Naive thymus-derived CD4-positive, alpha-beta T cell (primary cell): ENCODE results near the gene KDM6A. TPM values are rescaled to one million over a fixed set of nuclear protein-coding genes. Genes with fewer than 3 reads are reported as not detected.
A peak's percentile ranks its signal among the peaks of the same experiment; 100 is the strongest.

Source experiments
- ATAC-seq: fragments of 150-1000 bp; cut with Tn5 transposase; 2 replicates; pipeline ENCODE4 v1.10.0; 2021; ENCODE audit warnings: mild to moderate bottlenecking, moderate library complexity
- CTCF ChIA-PET: fragments of 350-600 bp; sonication (Branson Sonifier 250); formaldehyde crosslinking; loops from one replicate; lab custom pipeline; 2021; ENCODE audit warnings: antibody characterized with exemption; lab: Charles Lee
- POLR2A ChIA-PET: fragments of 350-600 bp; sonication (Branson Sonifier 250); formaldehyde crosslinking; loops from one replicate; lab custom pipeline; 2021; ENCODE audit warnings: antibody characterized with exemption, inconsistent platforms; lab: Charles Lee
- DNase-seq, 9 donors: peaks; one replicate each; pipeline versions ENCODE4 v3.0.0 to v3.0.0-alpha.2; 2020 to 2022; ENCODE audit warnings: mixed read lengths in 1 of 9
- H3K27ac ChIP-seq: one replicate; pipeline ENCODE4 v1.7.0; 2013; ENCODE audit warnings: mild to moderate bottlenecking, low read depth, low read length, moderate library complexity
- H3K27me3 ChIP-seq, 2 donors: one replicate each; pipeline ENCODE4 v1.7.0; 2013; ENCODE audit warnings: low read length in 2 of 2, mild to moderate bottlenecking in 2 of 2, moderate library complexity in 2 of 2; ENCODE audit not compliant: control insufficient read depth in 2 of 2, insufficient read depth in 2 of 2
- H3K36me3 ChIP-seq, 3 experiments: 1 replicate in 2 of 3; 2 replicates in 1 of 3; pipeline ENCODE4 v1.7.0; 2013; ENCODE audit warnings: low read length in 3 of 3, mild to moderate bottlenecking in 3 of 3, moderate library complexity in 1 of 3; ENCODE audit not compliant: insufficient read depth in 3 of 3, control insufficient read depth in 2 of 3
- H3K4me1 ChIP-seq, 2 donors: one replicate each; pipeline ENCODE4 v1.7.0; 2013; ENCODE audit warnings: low read length in 2 of 2, mild to moderate bottlenecking in 2 of 2, moderate library complexity in 1 of 2; ENCODE audit not compliant: control insufficient read depth in 2 of 2, insufficient read depth in 2 of 2
- H3K4me3 ChIP-seq: 2 replicates; pipeline ENCODE4 v1.7.0; 2013; ENCODE audit warnings: mild to moderate bottlenecking, low read length
- H3K9me3 ChIP-seq, 3 experiments: 1 replicate in 2 of 3; 2 replicates in 1 of 3; pipeline ENCODE4 v1.7.0; 2013; ENCODE audit warnings: low read length in 3 of 3; ENCODE audit not compliant: control insufficient read depth in 2 of 3
- H3K27ac Mint-ChIP-seq, 9 donors: one replicate each; pipeline ENCODE4 v1.8.0; 2020 to 2022; ENCODE audit warnings: mixed read lengths in 9 of 9, mild to moderate bottlenecking in 8 of 9, moderate library complexity in 5 of 9, inconsistent platforms in 2 of 9
- H3K27me3 Mint-ChIP-seq, 5 donors: one replicate each; pipeline ENCODE4 v1.8.0; 2021 to 2022; ENCODE audit warnings: mixed read lengths in 5 of 5, mild to moderate bottlenecking in 1 of 5
- H3K36me3 Mint-ChIP-seq, 5 donors: one replicate each; pipeline ENCODE4 v1.8.0; 2020 to 2022; ENCODE audit warnings: mixed read lengths in 5 of 5, mild to moderate bottlenecking in 3 of 5, inconsistent platforms in 1 of 5
- H3K4me1 Mint-ChIP-seq, 7 donors: one replicate each; pipeline ENCODE4 v1.8.0; 2020 to 2022; ENCODE audit warnings: mixed read lengths in 7 of 7, mild to moderate bottlenecking in 3 of 7, inconsistent platforms in 1 of 7
- H3K4me3 Mint-ChIP-seq, 10 donors: one replicate each; pipeline ENCODE4 v1.8.0; 2020 to 2022; ENCODE audit warnings: mild to moderate bottlenecking in 10 of 10, mixed read lengths in 10 of 10, moderate library complexity in 6 of 10, inconsistent platforms in 2 of 10
- H3K9me3 Mint-ChIP-seq, 11 donors: one replicate each; pipeline ENCODE4 v1.8.0; 2020 to 2022; ENCODE audit warnings: mixed read lengths in 11 of 11, mild to moderate bottlenecking in 4 of 11, inconsistent platforms in 1 of 11, moderate library complexity in 1 of 11
- intact Hi-C, 2 donors: fragments of 100-400 bp; cut with micrococcal nuclease; formaldehyde crosslinking; loops; one replicate each; pipeline ENCODE4 v1.15.1; 2023
- polyA plus RNA-seq, 2 donors: library from polyadenylated mRNA; unstranded; fragments of 300-500 nt; fragmentation: Illumina TruSeq; gene quantifications; one replicate each; pipeline ENCODE4 v1.2.3, GENCODE V29; 2021
- total RNA-seq, 6 experiments: library from RNA in 5 of 6; stranded (reverse) in 5 of 6; gene quantifications; 1 replicate in 5 of 6; 2 replicates in 1 of 6; pipeline ENCODE4 v1.2.3 and lab custom pipeline; 2021 to 2026

Gene KDM6A
- total and polyA plus RNA-seq, 7 experiments from 2014 or later, result 17.9 to 55.6 (median 46.9) TPM

DNA sequence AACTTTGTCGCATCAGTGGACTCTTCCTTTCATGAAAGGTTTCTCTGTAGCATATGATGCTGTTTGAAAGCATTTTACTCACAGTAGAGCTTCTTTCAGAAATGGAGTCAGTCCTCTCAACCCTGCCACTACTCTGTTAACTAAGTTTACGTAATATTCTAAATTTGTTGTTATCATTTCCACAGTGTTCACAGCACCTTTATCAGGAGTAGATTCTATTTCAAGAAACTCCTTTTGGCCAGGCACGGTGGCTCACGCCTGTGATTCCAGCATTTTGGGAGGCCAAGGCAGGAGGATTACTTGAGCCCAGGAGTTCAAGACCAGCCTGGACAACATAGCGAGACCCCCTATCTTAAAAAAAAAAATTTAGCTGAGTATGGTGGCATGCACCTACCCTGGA, 90.0 kb downstream of the KDM6A start:
- H3K36me3 ChIP-seq, result peaks cover 0 to 6% (median 0%) of the 10 kb centered on the region in 3 experiments
- DNase-seq (no peak), ATAC-seq (no peak)
- Mint-ChIP-seq H3K36me3 (peaks cover 7 to 62% (median 25%) of the 10 kb centered on the region in 5 donors), H3K9me3 (peaks cover 0 to 3% (median 0%) of the 10 kb centered on the region in 11 donors), H3K27ac (peak overlapping the region in 6 of 9 donors; percentile 19 to 84 (median 36)), H3K27me3 (no peaks in the 10 kb centered on the region), H3K4me3 (peak overlapping the region in 1 of 10 donors; percentile 29), H3K4me1 (peaks cover 24 to 93% (median 72%) of the 10 kb centered on the region in 7 donors)
- no peak overlapping the region for H3K4me3 ChIP-seq
- ChIA-PET POLR2A (no interaction called here), CTCF (interaction anchor here (0.5 kb wide), 1 partner anchor 634 kb away, joined by 3 read pairs; no protein-coding TSS in a partner anchor)
- H3K27ac ChIP-seq, result no peak overlapping the region
- no peaks in the 10 kb centered on the region for H3K27me3 ChIP-seq
- no peaks in the 10 kb centered on the region for H3K9me3 ChIP-seq
- intact Hi-C loops, result no loop called here
- peaks cover 0 to 6% of the 10 kb centered on the region in 2 donors for H3K4me1 ChIP-seq

GRCh38 chrX:44967221-44967620, 94.2 kb downstream of the KDM6A start:
- H3K4me1 Mint-ChIP-seq, result peaks cover 15 to 69% (median 37%) of the 10 kb centered on the region in 7 donors
- Histone ChIP-seq H3K27me3 (no peaks in the 10 kb centered on the region), H3K27ac (no peak overlapping the region), H3K4me3 (no peak overlapping the region), H3K4me1 (peaks cover 0 to 5% of the 10 kb centered on the region in 2 donors), H3K36me3 (peaks cover 0 to 9% (median 0%) of the 10 kb centered on the region in 3 experiments), H3K9me3 (peaks cover 0 to 1% (median 0%) of the 10 kb centered on the region in 3 experiments)
- POLR2A ChIA-PET, result no interaction called here
- no peak for ATAC-seq
- no peak for DNase-seq
- CTCF ChIA-PET, result no interaction called here
- intact Hi-C loops, result no loop called here
- H3K9me3 Mint-ChIP-seq, result peaks cover 0 to 23% (median 3%) of the 10 kb centered on the region in 11 donors
- peak overlapping the region in 6 of 9 donors; percentile 10 to 62 (median 24) for H3K27ac Mint-ChIP-seq
- H3K36me3 Mint-ChIP-seq, result peaks cover 8 to 79% (median 35%) of the 10 kb centered on the region in 5 donors
- peak overlapping the region in 4 of 10 donors; percentile 8 to 67 (median 42) for H3K4me3 Mint-ChIP-seq
- H3K27me3 Mint-ChIP-seq, result no peaks in the 10 kb centered on the region

DNA sequence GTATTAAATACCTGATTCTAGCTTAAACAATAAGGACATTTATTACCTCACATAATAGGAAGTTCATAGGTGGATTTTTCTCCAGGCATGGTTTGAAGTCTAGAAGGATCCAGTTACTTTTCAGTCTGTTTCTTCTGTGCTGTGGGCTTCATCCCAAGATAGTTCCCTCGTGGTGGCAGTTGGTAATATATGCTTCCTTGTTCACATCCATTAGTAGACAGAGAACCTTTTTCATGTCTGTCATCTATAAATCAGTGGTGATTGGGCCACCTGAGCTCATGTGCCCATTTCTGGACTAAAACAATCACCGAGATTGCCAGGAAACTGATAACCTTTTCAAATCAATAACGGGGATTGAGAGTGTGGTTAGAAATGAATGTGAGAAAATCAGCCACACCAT, 97.7 kb downstream of the KDM6A start:
- Mint-ChIP-seq H3K4me1 (peaks cover 13 to 60% (median 27%) of the 10 kb centered on the region in 7 donors), H3K27ac (no peak overlapping the region), H3K4me3 (no peak overlapping the region), H3K9me3 (peaks cover 0 to 58% (median 24%) of the 10 kb centered on the region in 11 donors), H3K36me3 (peaks cover 4 to 83% (median 50%) of the 10 kb centered on the region in 5 donors), H3K27me3 (no peaks in the 10 kb centered on the region)
- Histone ChIP-seq H3K4me1 (no peaks in the 10 kb centered on the region), H3K27ac (no peak overlapping the region), H3K4me3 (no peak overlapping the region), H3K27me3 (no peaks in the 10 kb centered on the region), H3K9me3 (peaks cover 0 to 7% (median 0%) of the 10 kb centered on the region in 3 experiments), H3K36me3 (peaks cover 0 to 8% (median 0%) of the 10 kb centered on the region in 3 experiments)
- intact Hi-C loops, result no loop called here
- no peak for ATAC-seq
- no peak for DNase-seq
- POLR2A ChIA-PET, result no interaction called here
- CTCF ChIA-PET, result interaction anchor here (0.6 kb wide), 1 partner anchor 1012 kb away, joined by 3 read pairs; no protein-coding TSS in a partner anchor

DNA sequence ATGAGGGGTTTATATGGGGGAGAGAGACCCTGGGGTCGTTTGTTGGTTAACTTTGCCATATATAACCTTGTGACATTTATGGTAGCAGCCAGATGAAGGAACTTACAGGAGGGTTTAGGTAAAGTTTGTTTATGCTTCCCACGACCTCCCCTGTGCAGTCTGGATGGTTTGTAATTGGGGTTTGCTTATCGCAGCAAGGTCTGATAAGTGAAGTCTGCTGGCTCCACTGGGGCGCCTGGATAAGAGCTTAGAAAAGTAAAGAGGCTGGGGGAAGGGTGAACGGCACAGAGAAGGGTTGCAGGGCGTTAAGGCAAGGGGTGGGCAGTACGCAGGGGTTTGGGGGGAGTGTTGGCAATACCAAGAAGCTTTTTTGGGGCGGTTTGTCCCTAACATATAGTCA, 98.7 kb downstream of the KDM6A start:
- ChIA-PET POLR2A (interaction anchor here (0.5 kb wide), 1 partner anchor 16 kb away, joined by 3 read pairs; no protein-coding TSS in a partner anchor), CTCF (no interaction called here)
- Histone ChIP-seq H3K27ac (no peak overlapping the region), H3K27me3 (no peaks in the 10 kb centered on the region), H3K9me3 (peaks cover 0 to 9% (median 0%) of the 10 kb centered on the region in 3 experiments), H3K4me1 (no peaks in the 10 kb centered on the region), H3K4me3 (no peak overlapping the region), H3K36me3 (peaks cover 0 to 13% (median 0%) of the 10 kb centered on the region in 3 experiments)
- intact Hi-C loops, result no loop called here
- no peak for DNase-seq
- ATAC-seq, result no peak
- H3K4me1 Mint-ChIP-seq, result peaks cover 9 to 59% (median 21%) of the 10 kb centered on the region in 7 donors
- H3K4me3 Mint-ChIP-seq, result no peak overlapping the region
- H3K27ac Mint-ChIP-seq, result no peak overlapping the region
- no peaks in the 10 kb centered on the region for H3K27me3 Mint-ChIP-seq
- peaks cover 7 to 85% (median 50%) of the 10 kb centered on the region in 5 donors for H3K36me3 Mint-ChIP-seq
- peaks cover 0 to 64% (median 27%) of the 10 kb centered on the region in 11 donors for H3K9me3 Mint-ChIP-seq

DNA sequence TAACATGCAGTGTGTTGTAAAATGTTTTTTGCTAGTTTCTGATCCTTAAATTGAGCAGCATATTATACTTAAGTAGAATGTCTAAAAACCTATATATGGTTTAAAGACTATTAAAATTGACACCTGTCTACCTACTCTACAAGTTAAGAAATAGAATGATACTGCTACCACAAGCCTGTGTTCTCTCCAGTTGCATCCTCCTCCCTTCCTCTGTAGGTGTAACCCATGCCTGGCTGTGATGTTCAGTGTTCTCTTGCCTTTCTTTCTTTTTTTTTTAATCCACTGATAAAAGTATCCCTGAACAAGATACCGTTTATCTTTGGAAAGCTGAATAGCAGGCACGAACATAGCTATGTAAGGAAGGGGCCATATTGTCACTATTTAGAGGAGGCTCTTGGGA, 99.1 kb downstream of the KDM6A start:
- peak overlapping the region in 1 of 9 donors; percentile 46 for H3K27ac Mint-ChIP-seq
- H3K4me3 Mint-ChIP-seq, result peak overlapping the region in 1 of 10 donors; percentile 47
- Histone ChIP-seq H3K27me3 (no peaks in the 10 kb centered on the region), H3K27ac (no peak overlapping the region), H3K4me1 (no peaks in the 10 kb centered on the region), H3K9me3 (peaks cover 0 to 9% (median 0%) of the 10 kb centered on the region in 3 experiments), H3K4me3 (no peak overlapping the region), H3K36me3 (peaks cover 0 to 13% (median 0%) of the 10 kb centered on the region in 3 experiments)
- no peaks in the 10 kb centered on the region for H3K27me3 Mint-ChIP-seq
- H3K36me3 Mint-ChIP-seq, result peaks cover 7 to 86% (median 47%) of the 10 kb centered on the region in 5 donors
- CTCF ChIA-PET, result no interaction called here
- peaks cover 7 to 60% (median 18%) of the 10 kb centered on the region in 7 donors for H3K4me1 Mint-ChIP-seq
- DNase-seq (no peak), ATAC-seq (no peak)
- peaks cover 0 to 68% (median 27%) of the 10 kb centered on the region in 11 donors for H3K9me3 Mint-ChIP-seq
- intact Hi-C loops, result no loop called here
- POLR2A ChIA-PET, result no interaction called here

DNA sequence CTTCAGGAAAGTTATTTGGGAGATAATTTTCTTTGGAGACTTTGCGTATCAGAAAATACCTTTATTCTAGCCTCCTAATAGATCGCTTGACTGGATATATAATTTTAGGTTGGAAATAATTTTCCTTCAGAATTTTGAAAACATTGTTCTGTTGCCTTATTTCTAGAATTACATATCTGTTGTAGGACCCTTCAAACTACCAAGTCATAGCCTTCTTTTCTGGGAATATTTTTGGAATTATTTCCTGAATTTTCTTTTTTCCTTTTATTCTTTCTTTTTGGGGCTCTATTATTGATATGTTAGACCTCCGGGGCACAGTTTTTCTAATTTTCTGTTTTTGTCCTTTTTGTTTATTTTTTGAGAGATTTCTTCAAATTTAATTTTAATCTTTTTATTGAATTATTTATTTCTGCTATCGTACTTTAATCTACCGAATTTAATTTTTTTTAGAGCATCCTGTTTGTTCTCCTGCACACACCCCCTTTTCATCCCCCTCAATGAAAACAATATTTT, 100.5 kb downstream of the KDM6A start:
- Mint-ChIP-seq H3K9me3 (peaks cover 0 to 77% (median 27%) of the 10 kb centered on the region in 11 donors), H3K27me3 (no peaks in the 10 kb centered on the region), H3K4me3 (peak overlapping the region in 1 of 10 donors; percentile 16), H3K27ac (no peak overlapping the region), H3K4me1 (peaks cover 9 to 60% (median 12%) of the 10 kb centered on the region in 7 donors), H3K36me3 (peaks cover 7 to 85% (median 45%) of the 10 kb centered on the region in 5 donors)
- intact Hi-C loops, result no loop called here
- Histone ChIP-seq H3K4me3 (no peak overlapping the region), H3K27ac (no peak overlapping the region), H3K4me1 (no peaks in the 10 kb centered on the region), H3K36me3 (peaks cover 0 to 13% (median 0%) of the 10 kb centered on the region in 3 experiments), H3K27me3 (no peaks in the 10 kb centered on the region), H3K9me3 (peaks cover 0 to 9% (median 0%) of the 10 kb centered on the region in 3 experiments)
- no peak for ATAC-seq
- ChIA-PET CTCF (no interaction called here), POLR2A (interaction anchor here (0.7 kb wide), 1 partner anchor 24 kb away, joined by 3 read pairs; no protein-coding TSS in a partner anchor)
- no peak for DNase-seq
